Middle frontal gyrus (tissue), 1 donor: ENCODE measurements around the gene MED13L.

Experiments
- DNase-seq: peaks from one replicate; pipeline ENCODE4 v3.0.0-alpha.2; 2015; ENCODE audit warnings: low spot score; ENCODE audit errors: extremely low spot score

Gene MED13L

DNA sequence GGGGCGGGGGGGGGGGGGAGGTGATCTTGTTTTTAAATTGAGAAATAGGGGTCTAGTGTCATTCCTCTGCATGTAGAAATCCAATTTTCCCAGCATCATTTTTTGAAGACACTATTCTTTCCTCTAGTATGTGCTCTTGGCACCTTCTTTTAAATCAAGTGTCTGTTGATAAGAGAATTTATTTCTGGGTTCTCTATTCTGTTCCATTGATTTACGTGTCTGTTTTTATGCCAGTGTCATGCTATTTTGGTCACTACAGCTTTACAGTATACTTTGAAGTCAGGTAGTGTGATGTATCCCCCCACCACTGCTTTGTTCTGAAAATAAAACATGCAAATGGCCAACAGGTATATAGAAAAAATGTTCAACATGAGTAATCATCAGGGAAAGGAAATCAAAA is 252.7 kb downstream of the MED13L start:
- DNase-seq: no peak

- DNase-seq: no peak
Observed at GRCh38 chr12:116019415-116019814, 258.1 kb downstream of the MED13L start.

GRCh38 chr12:116018282-116018681 is 259.2 kb downstream of the MED13L start:
- DNase-seq: no peak

GRCh38 chr12:116015525-116015924 is 262.0 kb downstream of the MED13L start:
- no peak for DNase-seq

DNA sequence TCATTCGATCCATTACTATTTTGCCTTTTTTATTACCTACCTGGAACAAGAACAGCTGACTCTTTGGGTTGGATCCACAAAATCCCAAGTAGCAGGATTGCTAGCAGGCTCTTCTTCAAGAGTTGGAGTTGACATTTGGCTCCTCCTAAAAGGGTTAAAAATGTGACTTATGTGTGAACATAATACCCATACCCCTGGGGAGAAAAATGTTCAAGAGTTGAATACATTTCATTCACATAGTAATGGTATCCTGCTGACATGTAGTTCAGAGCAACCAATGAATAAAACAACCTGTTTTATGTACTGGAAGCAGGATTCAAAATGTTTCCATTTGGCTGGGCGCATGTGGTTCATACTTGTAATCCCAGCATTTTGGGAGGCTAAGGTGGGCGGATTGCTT is 264.7 kb downstream of the MED13L start:
- no peak for DNase-seq

DNA sequence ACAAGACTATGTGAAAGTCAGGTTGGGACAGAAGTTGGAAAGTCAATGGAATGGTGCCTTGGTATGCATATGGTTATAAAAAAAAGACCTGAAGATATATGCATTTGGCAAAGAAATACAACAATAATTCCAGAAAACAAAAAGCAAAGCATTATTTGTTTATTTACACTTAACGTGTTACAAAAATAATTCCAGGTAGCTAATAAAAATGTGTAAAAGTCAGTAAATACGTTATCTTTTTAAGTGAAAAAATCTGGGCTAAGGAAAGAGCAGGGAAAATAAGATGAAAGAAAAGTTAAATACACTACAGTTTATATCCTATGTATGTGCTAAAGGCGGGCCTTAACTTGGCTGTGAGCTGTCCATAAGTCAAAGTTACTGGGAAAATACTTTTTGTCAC is 266.3 kb downstream of the MED13L start:
- no peak for DNase-seq

DNA sequence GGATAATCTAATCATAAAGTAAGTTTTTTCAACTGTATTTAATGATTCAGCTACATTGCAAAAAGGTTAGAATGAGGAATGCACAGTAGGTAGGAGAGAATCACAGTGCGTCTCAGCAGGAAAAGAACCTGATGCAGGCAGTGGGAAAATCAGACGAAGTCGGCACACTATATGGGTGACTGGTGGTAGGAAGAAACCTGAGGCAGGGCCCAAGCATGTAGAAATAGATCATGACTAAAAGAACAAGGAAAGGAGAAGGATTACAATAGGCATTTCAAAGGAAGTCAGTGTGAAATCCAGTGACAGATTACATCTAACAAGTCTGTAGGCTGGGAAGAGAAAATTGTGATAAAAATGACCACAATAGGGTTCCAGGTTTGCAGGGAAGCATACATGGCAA is 267.0 kb downstream of the MED13L start:
- DNase-seq: no peak

GRCh38 chr12:116009805-116010204 is 267.7 kb downstream of the MED13L start:
- no peak for DNase-seq

GRCh38 chr12:116006141-116006540 is 271.4 kb downstream of the MED13L start:
- DNase-seq: no peak

- no peak for DNase-seq
Observed at GRCh38 chr12:116002890-116003536, 274.5 kb downstream of the MED13L start.

- DNase-seq: no peak
Observed at GRCh38 chr12:116000252-116000651, 277.2 kb downstream of the MED13L start.

- no peak for DNase-seq
Observed at GRCh38 chr12:115999582-115999981, 277.9 kb downstream of the MED13L start.

GRCh38 chr12:115998794-115999478 is 278.6 kb downstream of the MED13L start:
- DNase-seq: no peak

DNA sequence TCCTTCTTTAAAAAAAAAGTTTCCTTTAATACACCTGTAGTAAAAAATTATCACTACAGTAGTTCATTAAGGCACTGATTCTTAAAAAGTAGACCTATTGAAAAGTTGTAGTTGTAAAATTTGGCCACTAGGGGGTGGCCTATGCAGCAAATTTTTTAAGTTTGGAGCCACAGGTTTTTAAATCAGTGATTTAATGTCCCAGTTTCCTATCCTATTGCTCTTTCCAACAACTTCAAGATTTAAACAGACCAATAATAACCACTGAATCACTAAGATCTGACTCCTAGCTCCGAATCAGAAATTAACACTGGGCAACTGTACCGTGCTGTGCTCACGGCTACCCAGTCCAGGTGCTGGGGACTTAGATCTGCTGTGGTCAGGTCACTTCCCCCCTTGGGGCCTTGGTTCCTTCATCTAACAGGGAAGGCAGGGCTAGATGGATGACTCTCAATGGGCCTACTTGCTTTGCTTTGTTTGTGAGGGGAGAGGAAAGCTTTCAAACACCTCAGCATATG is 279.3 kb downstream of the MED13L start:
- peak; percentile 31 for DNase-seq

- DNase-seq: no peak
Observed at GRCh38 chr12:115993737-115994136, 283.8 kb downstream of the MED13L start.

DNA sequence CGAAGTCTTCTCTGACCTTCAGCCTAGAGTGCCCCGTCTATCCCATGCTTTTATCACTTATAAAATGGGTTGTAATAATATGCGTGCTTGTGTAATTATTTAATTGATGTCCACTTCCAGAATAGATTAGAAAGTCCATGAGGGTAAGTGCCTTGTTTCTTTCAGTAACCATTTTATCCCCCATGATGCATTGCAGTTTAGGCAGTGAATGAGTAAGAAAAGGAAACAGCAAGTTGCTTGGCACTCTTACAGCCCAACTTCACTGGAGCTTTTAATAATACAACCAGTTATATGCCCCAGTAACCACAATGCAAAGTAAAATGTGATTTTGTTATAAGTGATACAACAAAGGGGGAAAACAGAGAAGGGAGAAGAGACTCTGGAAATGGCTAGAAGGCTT is 287.3 kb downstream of the MED13L start:
- DNase-seq: no peak

- no peak for DNase-seq
Observed at GRCh38 chr12:115988625-115989563, 288.6 kb downstream of the MED13L start.

- no peak for DNase-seq
Observed at GRCh38 chr12:115988212-115988611, 289.3 kb downstream of the MED13L start.

DNA sequence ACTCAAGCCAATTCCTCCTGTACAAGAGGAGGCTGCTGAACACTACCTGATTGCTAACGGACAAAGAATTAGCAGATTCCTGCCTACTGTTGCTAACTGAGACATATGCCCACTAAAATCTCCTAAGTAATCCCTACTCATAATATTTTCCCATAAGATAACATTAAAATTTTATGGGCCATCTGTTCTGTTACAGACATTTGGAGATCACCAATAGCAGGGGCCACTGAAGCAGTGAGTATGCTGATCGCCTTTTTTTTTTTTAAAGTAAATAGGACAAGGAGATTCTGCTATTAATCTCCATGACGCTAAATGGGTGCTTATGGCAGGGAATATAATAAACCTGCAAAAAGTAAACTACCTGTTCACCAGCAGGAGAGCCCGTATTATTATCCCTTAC is 292.9 kb downstream of the MED13L start:
- DNase-seq: no peak

GRCh38 chr12:115983226-115983798 is 294.2 kb downstream of the MED13L start:
- no peak for DNase-seq

DNA sequence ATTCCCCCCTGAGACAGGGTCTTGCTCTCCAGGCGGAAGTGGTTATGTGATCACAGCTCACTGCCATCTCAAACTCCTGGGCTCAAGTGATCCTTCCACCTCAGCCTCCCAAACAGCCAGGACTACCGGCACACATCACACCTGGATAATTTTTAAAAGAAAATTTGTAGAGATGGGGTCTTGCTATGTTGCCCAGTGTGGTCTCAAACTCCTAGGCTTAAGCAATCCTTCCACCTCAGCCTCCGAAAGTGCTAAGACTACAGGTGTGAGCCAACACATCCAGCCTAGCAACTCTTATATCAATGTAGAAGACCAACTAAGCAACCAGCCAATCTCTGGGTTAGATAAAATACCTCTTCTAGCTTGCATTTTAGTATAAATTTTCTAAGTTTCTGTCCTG is 297.2 kb downstream of the MED13L start:
- DNase-seq: no peak

DNA sequence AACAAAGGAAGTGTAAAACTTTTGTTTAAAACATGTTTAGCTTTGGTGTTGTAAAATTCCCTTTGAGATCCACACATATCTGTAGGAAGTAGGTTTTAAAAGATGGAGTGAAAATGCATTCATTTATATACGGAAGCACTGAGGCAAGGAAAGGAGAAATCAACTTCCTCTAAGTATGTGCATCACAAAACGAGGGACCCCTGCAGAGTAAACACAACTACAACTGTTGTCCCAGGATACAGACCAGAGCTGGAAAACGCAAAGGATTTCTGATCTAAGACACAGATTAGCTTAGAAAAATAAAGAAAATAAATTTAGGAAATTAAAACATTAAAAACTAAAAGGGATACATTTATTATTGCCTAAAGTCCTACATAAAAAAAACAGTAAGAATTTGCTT is 297.6 kb downstream of the MED13L start:
- DNase-seq: no peak
